Heart left ventricle (tissue), 16 donors: ENCODE data around the gene CNTFR. TPM values are rescaled to one million over a fixed set of nuclear protein-coding genes. Genes with fewer than 3 reads are reported as not detected.

ENCODE experiments used
- ATAC-seq, 4 donors: fragments of 200-7000 bp; cut with Tn5 transposase; one replicate each; pipeline ENCODE4 v1.9.1; 2020 to 2022; ENCODE audit warnings: moderate library complexity in 4 of 4, mild to moderate bottlenecking in 3 of 4, moderate number of reproducible peaks in 1 of 4
- DNase-seq, 5 donors: peaks; one replicate each; pipeline ENCODE4 v3.0.0-alpha.2; 2020
- H3K27ac ChIP-seq, 12 donors: fragments of 200-600 bp; sonication (generic) in 4 of 12; one replicate each; pipeline versions ENCODE4 v1.5.0 to v1.8.0; 2016 to 2022; ENCODE audit warnings: mild to moderate bottlenecking in 2 of 12
- H3K27me3 ChIP-seq, 9 donors: fragments of 200-600 bp; sonication (generic) in 2 of 9; one replicate each; pipeline versions ENCODE4 v1.5.1 to v1.8.0; 2016 to 2022; ENCODE audit warnings: mild to moderate bottlenecking in 3 of 9
- H3K36me3 ChIP-seq, 9 donors: fragments of 200-600 bp; sonication (generic) in 2 of 9; one replicate each; pipeline versions ENCODE4 v1.5.0 to v1.8.0; 2018 to 2022; ENCODE audit warnings: mild to moderate bottlenecking in 2 of 9
- H3K4me1 ChIP-seq, 12 donors: fragments of 200-600 bp; sonication (generic) in 4 of 12; one replicate each; pipeline versions ENCODE4 v1.5.0 to v1.8.0; 2016 to 2022; ENCODE audit warnings: mild to moderate bottlenecking in 3 of 12
- H3K4me3 ChIP-seq, 12 donors: fragments of 200-600 bp; sonication (generic) in 4 of 12; one replicate each; pipeline versions ENCODE4 v1.5.0 to v1.8.0; 2017 to 2022; ENCODE audit warnings: mild to moderate bottlenecking in 9 of 12, moderate library complexity in 4 of 12
- H3K9me3 ChIP-seq, 12 donors: fragments of 200-600 bp; sonication (generic) in 4 of 12; one replicate each; pipeline versions ENCODE4 v1.5.0 to v1.8.0; 2016 to 2022; ENCODE audit warnings: mild to moderate bottlenecking in 1 of 12
- CTCF ChIP-seq, 12 donors: fragments of 200-600 bp; sonication (generic) in 4 of 12; IDR thresholded peaks; one replicate each; pipeline versions ENCODE4 v1.5.0 to v1.8.0; 2018 to 2022; ENCODE audit warnings: antibody characterized with exemption in 12 of 12, mild to moderate bottlenecking in 5 of 12
- POLR2A ChIP-seq, 2 donors: fragments of 450-650 bp; IDR thresholded peaks; one replicate each; pipeline ENCODE4 v1.6.1; 2017; ENCODE audit warnings: antibody characterized with exemption in 2 of 2, mild to moderate bottlenecking in 2 of 2, moderate library complexity in 2 of 2
- WGBS, 4 donors: extraction: QIAGEN DNeasy Blood & Tissue Kit in 2 of 4; methylation state at CpG; one replicate each; pipeline versions ENCODE4 v1.1.5 to v1.1.7; 2013 to 2018; 5-methylcytosine and 5-hydroxymethylcytosine counted together
- intact Hi-C, 10 donors: fragments of 100-400 bp; cut with DNase I; formaldehyde crosslinking; loops; one replicate each; pipeline versions ENCODE4 v1.11.1 to v1.14.2; 2022
- polyA plus RNA-seq, 2 donors: library from polyadenylated mRNA; stranded (reverse); fragments of 200-250 nt; gene quantifications; one replicate each; pipeline ENCODE4 v1.2.3, GENCODE V29; 2013
- total RNA-seq, 9 donors: library from RNA; depleted of rRNA in 2 of 9; stranded (reverse); fragments of >200 nt in 2 of 9; fragmentation: NEBNext Ultra II Directional in 3 of 9; extraction: Animal tissue kit (Norgen Biotek cat#: 25700) in 3 of 9; gene quantifications; one replicate each; pipeline versions ENCODE4 v1.1.0 to v1.2.4, GENCODE V29; 2016 to 2023
- donor health status: ischemic (EF 13 %, LVEDD 7.1; RV severe dilation, severe dysfunction).
- donor health status: healthy with polysubstance abuse.
- donor health status: DM: no; HTN: yes; CAD: no.
- donor health status: DM: no; HTN: no; CAD: no.
- donor health status: ischemic (EF 25% LVEDD 6.9; RV normal size, moderate dysfunction).
- donor health status: ischemic (EF 25% LVEDD 5.7; RV mildly dilated, moderate dysfunction).
- donor health status: healthy.
- donor health status: DM: yes; HTN: yes; CAD: no.
- donor health status: ischemic (EF 35%, LVEDD 5.7; RV mildly dilated, moderate dysfunction).
- donor health status: nonischemic (EF 11% LVEDD 7.7; RV severe dilation, severe dysfunction).
- donor health status: DM: yes; HTN: yes; CAD: no.
- donor health status: PGD.
- donor health status: ischemic (EF 29% LVEDD 5.4; RV normal size, mild dysfunction).
- donor health status: nonischemic (EF 23%, LVEDD 6.1; RV moderate dilation, normal function).

The CNTFR gene
- total and polyA plus RNA-seq, 11 donors = 0.43 to 9.8 (median 2.0) TPM

- H3K36me3 ChIP-seq = no peaks in the 10 kb centered on the region
- WGBS, 4 donors = 83 to 88% (median 88%) methylated on average over 14 to 17 of the region's 17 CpGs
- TF ChIP-seq POLR2A (IDR thresholded peaks at IDR 0.05) = no peak
- no peak for TF ChIP-seq CTCF (IDR thresholded peaks at IDR 0.05)
- H3K27ac ChIP-seq = no peak overlapping the region
- intact Hi-C loops = no loop called here
- H3K4me1 ChIP-seq = peaks cover 0 to 19% (median 7%) of the 10 kb centered on the region in 12 donors
- no peak overlapping the region for H3K4me3 ChIP-seq
- no peak for DNase-seq
- H3K27me3 ChIP-seq = peaks cover 0 to 24% (median 12%) of the 10 kb centered on the region in 9 donors
- no peak for ATAC-seq
- H3K9me3 ChIP-seq = no peaks in the 10 kb centered on the region
These were observed 15.8 kb downstream of the CNTFR start for GRCh38 chr9:34573599-34574325.

GRCh38 chr9:34572628-34573027 lies 16.9 kb downstream of the CNTFR start:
- Histone ChIP-seq H3K9me3 (no peaks in the 10 kb centered on the region), H3K4me3 (no peak overlapping the region), H3K27ac (no peak overlapping the region), H3K4me1 (peaks cover 0 to 8% (median 0%) of the 10 kb centered on the region in 12 donors), H3K27me3 (peaks cover 0 to 13% (median 3%) of the 10 kb centered on the region in 9 donors), H3K36me3 (no peaks in the 10 kb centered on the region)
- TF ChIP-seq CTCF (IDR thresholded peaks at IDR 0.05) (no peak), POLR2A (IDR thresholded peaks at IDR 0.05) (no peak)
- 86 to 90% (median 89%) methylated on average over 6 of the region's 6 CpGs for WGBS, 4 donors
- intact Hi-C loops = no loop called here
- DNase-seq = no peak
- ATAC-seq = no peak

- intact Hi-C loops = no loop called here
- H3K4me1 ChIP-seq = peaks cover 0 to 7% (median 0%) of the 10 kb centered on the region in 12 donors
- H3K4me3 ChIP-seq = no peak overlapping the region
- H3K27me3 ChIP-seq = peaks cover 0 to 7% (median 0%) of the 10 kb centered on the region in 9 donors
- no peak for TF ChIP-seq CTCF (IDR thresholded peaks at IDR 0.05)
- no peak for TF ChIP-seq POLR2A (IDR thresholded peaks at IDR 0.05)
- no peaks in the 10 kb centered on the region for H3K36me3 ChIP-seq
- ATAC-seq (no peak), DNase-seq (no peak)
- no peaks in the 10 kb centered on the region for H3K9me3 ChIP-seq
- no peak overlapping the region for H3K27ac ChIP-seq
These were observed 17.4 kb downstream of the CNTFR start for GRCh38 chr9:34572092-34572491.

- Histone ChIP-seq H3K27ac (no peak overlapping the region), H3K36me3 (no peaks in the 10 kb centered on the region), H3K4me1 (peaks cover 0 to 7% (median 0%) of the 10 kb centered on the region in 12 donors), H3K9me3 (no peaks in the 10 kb centered on the region), H3K27me3 (peaks cover 0 to under 1% (median 0%) of the 10 kb centered on the region in 9 donors), H3K4me3 (no peak overlapping the region)
- intact Hi-C loops = no loop called here
- 63 to 74% (median 73%) methylated on average over 12 of the region's 12 CpGs for WGBS, 4 donors
- no peak for TF ChIP-seq CTCF (IDR thresholded peaks at IDR 0.05)
- no peak for TF ChIP-seq POLR2A (IDR thresholded peaks at IDR 0.05)
- DNase-seq (peak in 1 of 5 donors; percentile 26), ATAC-seq (no peak)
These were observed 18.1 kb downstream of the CNTFR start for GRCh38 chr9:34571481-34571810.
